HPDE6-E6E7 (cell line): ENCODE results near the gene PCDHB11.
"Not testable (repeated sequence)": the region's sequence is repeated elsewhere in the genome, so short reads cannot be mapped to it uniquely, and the experiment has no call there.

ENCODE experiments used
- DNase-seq: peaks from one replicate; pipeline ENCODE4 v3.0.0; 2011; ENCODE audit warnings: missing footprints; ENCODE audit errors: extremely low spot score

Gene PCDHB11

DNA sequence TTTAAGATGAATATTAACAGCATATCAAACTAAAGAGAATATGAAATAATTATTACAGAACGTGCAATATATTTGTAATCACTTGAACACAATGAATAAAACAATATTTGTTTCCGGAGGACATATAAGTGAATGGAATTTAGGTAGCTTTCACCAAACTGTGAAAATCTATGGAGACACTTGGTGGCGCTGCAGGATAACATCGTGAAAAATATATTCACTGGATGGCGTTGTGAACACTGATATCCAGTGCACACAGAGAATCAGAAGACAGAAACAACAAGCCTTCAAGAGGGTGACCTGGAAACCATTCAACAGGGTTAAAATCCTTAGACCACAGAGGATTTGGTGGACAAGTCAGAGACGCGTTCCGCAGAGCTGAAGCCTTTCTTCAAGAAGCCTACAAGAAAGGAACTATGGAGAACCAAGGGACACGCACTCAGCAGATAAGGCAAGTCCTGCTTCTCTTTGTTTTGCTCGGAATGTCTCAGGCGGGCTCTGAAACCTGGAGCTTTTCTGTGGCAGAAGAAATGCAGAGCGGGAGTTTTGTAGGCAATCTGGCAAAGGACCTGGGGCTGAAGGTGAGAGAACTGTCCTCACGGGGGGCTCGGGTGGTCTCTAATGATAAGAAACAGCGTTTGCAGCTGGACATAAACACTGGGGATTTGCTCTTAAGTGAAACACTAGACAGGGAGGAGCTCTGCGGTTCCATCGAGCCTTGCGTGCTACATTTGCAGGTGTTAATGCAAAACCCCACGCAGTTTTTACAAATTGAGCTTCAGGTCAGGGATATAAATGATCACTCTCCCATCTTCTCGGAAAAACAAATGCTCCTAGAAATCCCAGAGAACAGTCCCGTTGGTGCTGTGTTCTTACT is at the start of gene PCDHB11:
Gene PCDHB11, plus strand, starts transcription at position 269 of the 877 bp plus-strand sequence. Its CDS starts 148 bp downstream, at position 417.
- DNase-seq = no peak

DNA sequence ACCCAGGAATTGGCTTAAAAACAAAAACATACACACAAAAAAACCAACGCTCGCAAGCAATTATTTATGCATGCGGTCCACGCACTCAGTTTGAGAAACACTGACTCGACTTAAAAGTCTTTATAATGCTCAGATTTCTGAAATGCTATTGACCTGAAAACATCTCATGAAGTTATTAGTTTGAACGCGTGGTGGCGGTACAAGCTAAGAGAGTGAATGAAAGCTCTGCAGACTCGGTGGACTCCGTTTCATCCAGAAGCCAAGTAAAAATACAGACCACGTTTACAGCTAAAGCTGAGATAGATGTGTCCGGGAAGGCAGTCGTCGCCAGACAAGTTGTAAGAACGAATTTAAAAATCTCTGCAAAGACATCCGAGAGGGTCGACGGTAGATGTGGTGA is 49.6 kb upstream of the PCDHB11 start, which contains the start of gene PCDHB6:
Gene PCDHB6, plus strand, starts transcription at position 246 of the 400 bp plus-strand sequence. CDS start 201 bp downstream, outside the sequence.
- DNase-seq = no peak

DNA sequence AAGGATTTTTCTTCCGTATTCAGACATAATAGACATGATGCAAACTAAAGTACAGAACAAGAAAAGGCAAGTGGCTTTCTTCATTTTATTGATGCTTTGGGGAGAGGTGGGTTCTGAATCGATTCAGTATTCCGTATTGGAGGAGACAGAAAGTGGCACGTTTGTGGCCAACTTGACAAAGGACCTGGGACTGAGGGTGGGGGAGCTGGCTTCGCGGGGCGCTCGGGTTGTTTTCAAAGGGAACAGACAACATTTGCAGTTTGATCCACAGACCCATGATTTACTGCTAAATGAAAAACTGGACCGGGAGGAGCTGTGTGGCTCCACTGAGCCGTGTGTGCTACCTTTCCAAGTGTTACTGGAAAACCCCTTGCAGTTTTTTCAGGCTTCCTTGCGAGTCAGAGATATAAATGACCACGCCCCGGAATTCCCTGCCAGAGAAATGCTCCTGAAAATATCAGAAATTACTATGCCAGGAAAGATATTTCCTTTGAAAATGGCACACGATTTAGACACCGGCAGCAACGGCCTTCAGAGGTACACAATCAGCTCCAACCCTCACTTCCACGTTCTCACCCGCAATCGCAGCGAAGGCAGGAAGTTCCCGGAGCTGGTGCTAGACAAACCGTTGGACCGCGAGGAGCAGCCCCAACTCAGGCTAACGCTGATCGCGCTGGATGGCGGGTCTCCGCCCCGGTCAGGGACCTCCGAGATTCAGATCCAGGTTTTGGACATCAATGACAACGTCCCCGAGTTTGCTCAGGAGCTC is 49.0 kb upstream of the PCDHB11 start:
- no peak for DNase-seq

DNA sequence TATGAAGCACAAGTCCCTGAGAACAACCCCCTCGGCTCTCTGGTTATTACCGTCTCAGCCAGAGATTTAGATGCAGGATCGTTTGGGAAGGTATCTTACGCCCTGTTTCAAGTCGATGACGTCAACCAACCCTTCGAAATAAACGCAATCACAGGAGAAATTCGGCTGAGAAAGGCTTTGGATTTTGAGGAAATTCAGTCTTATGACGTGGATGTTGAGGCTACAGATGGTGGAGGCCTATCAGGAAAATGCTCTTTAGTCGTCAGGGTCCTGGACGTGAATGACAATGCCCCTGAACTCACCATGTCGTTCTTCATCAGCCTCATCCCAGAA is 48.5 kb upstream of the PCDHB11 start:
- DNase-seq = no peak

DNA sequence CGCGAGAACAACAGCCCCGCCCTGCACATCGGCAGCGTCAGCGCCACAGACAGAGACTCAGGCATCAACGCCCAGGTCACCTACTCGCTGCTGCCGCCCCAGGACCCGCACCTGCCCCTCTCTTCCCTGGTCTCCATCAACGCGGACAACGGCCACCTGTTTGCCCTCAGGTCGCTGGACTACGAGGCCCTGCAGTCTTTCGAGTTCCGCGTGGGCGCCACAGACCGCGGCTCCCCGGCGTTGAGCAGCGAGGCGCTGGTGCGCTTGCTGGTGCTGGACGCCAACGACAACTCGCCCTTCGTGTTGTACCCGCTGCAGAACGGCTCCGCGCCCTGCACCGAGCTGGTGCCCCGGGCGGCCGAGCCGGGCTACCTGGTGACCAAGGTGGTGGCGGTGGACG is 47.8 kb upstream of the PCDHB11 start:
- not testable (repeated sequence) for DNase-seq

DNA sequence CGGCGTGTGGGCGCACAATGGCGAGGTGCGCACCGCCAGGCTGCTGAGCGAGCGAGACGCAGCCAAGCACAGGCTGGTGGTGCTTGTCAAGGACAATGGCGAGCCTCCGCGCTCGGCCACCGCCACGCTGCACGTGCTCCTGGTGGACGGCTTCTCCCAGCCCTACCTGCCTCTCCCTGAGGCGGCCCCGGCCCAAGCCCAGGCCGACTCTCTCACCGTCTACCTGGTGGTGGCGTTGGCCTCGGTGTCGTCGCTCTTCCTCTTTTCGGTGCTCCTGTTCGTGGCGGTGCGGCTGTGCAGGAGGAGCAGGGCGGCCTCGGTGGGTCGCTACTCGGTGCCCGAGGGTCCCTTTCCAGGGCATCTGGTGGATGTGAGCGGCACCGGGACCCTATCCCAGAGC is 47.3 kb upstream of the PCDHB11 start:
- DNase-seq = not testable (repeated sequence)

DNA sequence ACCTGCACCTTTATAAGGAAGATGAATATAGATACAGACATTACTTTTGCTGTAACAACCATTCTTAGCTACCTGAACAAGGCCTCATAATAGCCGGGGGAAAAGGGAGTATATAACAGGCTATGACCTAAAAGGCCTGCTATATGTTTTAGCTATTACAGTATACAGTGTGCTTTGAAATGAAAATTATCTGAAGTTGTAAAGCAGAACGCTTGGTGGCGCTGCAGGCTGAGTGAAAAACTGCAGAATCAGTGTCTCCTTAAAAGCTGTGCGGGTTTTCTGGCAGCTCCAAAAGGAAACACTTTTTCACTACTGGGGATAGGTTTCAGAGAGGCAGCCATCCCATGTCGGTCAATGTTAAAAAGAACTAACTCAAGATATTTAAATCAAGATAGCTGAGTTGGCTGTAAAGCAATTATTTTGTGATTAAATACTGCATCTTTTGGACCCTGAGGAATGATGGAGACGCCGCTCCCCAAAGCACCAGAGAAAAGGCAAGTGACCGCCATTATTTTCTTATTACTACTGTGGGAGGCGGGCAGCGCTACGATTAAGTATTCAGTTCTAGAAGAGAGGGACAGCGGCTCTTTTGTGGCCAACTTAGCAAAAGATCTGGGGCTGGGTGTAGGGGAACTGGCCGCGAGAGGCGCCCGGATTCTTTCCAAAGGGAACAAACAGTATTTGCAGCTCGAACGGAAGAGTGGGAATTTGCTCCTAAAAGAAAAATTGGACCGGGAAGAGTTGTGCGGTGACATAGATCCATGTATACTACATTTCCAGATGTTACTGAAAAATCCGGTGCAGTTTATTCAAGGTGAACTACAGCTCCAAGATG is 43.7 kb upstream of the PCDHB11 start:
- DNase-seq = no peak

DNA sequence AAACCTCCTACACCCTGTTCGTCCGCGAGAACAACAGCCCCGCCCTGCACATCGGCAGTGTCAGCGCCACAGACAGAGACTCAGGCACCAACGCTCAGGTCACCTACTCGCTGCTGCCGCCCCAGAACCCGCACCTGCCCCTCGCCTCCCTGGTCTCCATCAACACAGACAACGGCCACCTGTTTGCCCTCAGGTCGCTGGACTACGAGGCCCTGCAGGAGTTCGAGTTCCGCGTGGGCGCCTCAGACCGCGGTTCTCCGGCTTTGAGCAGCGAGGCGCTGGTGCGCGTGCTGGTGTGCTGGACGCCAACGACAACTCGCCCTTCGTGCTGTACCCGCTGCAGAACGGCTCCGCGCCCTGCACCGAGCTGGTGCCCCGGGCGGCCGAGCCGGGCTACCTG is 42.1 kb upstream of the PCDHB11 start:
- not testable (repeated sequence) for DNase-seq

DNA sequence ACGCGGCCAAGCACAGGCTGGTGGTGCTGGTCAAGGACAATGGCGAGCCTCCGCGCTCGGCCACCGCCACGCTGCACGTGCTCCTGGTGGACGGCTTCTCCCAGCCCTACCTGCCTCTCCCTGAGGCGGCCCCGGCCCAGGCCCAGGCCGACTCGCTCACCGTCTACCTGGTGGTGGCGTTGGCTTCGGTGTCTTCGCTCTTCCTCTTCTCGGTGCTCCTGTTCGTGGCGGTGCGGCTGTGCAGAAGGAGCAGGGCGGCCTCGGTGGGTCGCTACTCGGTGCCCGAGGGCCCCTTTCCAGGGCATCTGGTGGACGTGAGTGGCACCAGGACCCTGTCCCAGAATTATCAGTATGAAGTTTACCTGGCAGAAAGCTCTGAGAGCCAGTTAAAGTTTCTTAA is 41.5 kb upstream of the PCDHB11 start:
- not testable (repeated sequence) for DNase-seq

DNA sequence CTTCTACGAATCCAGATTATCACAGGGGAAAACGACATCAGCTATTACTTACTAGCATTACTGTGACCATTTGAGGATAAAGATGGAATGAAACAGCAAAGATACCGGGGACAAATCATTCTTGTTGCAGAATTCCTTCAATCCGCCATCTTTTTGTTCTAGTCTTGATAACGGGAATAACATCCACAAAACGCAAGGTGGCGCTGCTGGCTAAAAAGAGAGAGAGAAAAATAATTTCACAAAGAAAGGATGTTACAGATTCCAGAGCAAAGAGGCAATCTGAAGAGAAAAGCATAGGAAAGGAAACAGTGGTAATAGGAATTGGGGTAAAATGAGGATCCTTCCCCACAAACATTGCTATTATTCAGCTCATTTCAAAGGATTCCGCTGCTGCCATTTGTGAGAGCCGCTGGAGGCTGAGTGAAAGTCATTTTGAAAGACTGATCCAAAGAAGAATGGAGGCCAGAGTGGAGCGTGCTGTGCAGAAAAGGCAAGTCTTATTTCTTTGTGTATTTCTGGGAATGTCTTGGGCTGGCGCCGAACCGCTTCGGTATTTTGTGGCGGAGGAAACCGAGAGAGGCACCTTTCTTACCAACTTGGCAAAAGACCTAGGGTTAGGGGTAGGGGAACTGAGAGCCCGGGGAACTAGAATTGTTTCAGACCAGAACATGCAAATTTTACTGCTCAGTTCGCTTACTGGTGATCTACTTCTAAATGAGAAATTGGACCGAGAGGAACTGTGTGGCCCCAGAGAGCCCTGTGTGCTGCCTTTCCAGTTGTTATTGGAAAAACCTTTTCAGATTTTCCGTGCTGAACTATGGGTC is 26.8 kb upstream of the PCDHB11 start, which contains the start of gene PCDHB7:
Gene PCDHB7, plus strand, starts transcription at position 264 of the 824 bp plus-strand sequence. Its CDS starts 192 bp downstream, at position 456.
- DNase-seq = no peak

DNA sequence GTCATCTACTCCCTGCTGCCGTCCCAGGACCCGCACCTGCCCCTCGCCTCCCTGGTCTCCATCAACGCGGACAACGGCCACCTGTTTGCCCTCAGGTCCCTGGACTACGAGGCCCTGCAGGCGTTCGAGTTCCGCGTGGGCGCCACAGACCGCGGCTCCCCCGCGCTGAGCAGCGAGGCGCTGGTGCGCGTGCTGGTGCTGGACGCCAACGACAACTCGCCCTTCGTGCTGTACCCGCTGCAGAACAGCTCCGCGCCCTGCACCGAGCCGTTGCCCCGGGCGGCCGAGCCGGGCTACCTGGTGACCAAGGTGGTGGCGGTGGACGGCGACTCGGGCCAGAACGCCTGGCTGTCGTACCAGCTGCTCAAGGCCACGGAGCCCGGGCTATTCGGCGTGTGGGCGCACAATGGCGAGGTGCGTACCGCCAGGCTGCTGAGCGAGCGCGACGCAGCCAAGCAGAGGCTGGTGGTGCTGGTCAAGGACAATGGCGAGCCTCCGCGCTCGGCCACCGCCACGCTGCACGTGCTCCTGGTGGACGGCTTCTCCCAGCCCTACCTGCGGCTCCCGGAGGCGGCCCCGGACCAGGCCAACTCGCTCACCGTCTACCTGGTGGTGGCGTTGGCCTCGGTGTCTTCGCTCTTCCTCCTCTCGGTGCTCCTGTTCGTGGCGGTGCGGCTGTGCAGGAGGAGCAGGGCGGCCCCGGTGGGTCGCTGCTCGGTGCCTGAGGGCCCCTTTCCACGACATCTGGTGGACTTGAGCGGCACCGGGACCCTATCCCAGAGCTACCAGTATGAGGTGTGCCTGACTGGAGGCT is 24.9 kb upstream of the PCDHB11 start:
- DNase-seq = not testable (repeated sequence)

DNA sequence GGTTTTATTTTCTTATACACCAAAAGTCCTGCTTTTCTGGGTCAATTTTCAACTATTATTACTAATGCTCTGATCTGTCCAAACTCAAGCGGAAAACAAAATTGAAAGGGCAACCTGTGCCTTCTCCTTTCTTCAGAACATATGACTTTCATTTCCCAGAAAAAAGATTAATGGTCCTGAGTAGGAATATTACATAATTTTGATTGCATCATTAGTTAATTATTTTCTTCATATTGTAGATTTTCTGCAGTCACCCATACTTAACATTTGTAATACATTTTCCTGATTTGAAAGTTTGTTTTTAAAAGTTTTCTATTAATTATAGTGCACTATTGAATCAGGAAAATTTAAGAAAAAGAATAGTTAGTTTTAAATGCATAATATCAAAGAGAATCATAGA is 23.5 kb upstream of the PCDHB11 start:
- no peak for DNase-seq

DNA sequence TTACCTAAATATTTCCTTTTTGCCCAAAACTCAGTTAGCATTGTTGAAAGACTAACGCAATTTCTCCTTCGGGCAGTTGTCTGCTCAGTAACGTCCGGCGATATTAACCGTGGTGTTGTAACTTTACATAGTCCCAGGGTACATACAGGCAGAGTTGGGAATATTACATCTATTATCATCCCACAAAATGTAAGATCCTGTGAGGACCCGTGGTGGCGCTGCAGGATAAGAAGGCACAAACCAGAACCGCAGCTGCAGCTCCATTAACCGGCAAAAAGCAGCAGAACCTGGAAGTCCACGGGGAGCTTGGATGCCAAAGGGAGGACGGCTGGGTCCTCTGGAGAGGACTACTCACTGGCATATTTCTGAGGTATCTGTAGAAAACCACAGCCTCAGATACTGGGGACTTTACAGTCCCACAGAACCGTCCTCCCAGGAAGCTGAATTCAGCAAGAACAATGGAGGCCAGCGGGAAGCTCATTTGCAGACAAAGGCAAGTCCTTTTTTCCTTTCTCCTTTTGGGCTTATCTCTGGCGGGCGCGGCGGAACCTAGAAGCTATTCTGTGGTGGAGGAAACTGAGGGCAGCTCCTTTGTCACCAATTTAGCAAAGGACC is 21.7 kb upstream of the PCDHB11 start, which contains the start of gene PCDHB8:
Gene PCDHB8, plus strand, starts transcription at position 214 of the 615 bp plus-strand sequence. Its CDS starts 245 bp downstream, at position 459.
- DNase-seq = not testable (repeated sequence)

DNA sequence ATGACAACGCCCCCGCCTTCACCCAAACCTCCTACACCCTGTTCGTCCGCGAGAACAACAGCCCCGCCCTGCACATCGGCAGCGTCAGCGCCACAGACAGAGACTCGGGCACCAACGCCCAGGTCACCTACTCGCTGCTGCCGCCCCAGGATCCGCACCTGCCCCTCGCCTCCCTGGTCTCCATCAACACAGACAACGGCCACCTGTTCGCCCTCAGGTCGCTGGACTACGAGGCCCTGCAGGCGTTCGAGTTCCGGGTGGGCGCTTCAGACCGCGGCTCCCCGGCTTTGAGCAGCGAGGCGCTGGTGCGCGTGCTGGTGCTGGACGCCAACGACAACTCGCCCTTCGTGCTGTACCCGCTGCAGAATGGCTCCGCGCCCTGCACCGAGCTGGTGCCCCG is 20.1 kb upstream of the PCDHB11 start:
- not testable (repeated sequence) for DNase-seq

DNA sequence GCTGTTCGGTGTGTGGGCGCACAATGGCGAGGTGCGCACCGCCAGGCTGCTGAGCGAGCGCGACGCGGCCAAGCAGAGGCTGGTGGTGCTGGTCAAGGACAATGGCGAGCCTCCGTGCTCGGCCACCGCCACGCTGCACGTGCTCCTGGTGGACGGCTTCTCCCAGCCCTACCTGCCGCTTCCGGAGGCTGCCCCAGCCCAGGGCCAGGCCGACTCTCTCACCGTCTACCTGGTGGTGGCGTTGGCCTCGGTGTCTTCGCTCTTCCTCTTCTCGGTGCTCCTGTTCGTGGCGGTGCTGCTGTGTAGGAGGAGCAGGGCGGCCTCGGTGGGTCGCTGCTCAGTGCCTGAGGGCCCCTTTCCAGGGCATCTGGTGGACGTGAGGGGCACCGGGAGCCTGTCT is 19.6 kb upstream of the PCDHB11 start:
- not testable (repeated sequence) for DNase-seq

DNA sequence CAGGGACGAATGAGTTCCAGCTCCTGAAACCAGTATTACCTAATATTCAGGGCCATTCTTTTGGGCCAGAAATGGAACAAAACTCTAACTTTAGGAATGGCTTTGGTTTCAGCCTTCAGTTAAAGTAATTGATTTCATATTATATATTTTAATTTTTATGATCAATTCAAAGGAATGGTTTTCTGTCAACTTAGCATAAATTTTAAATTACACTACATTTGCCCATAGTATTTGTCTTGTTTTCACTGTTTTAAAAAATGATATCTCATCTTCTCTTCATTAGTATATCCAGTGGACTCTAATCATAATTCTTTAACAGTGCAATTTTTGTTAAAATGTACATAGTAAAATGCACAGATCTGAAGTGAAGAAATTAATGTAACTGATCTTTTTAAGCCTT is 19.1 kb upstream of the PCDHB11 start:
- no peak for DNase-seq

DNA sequence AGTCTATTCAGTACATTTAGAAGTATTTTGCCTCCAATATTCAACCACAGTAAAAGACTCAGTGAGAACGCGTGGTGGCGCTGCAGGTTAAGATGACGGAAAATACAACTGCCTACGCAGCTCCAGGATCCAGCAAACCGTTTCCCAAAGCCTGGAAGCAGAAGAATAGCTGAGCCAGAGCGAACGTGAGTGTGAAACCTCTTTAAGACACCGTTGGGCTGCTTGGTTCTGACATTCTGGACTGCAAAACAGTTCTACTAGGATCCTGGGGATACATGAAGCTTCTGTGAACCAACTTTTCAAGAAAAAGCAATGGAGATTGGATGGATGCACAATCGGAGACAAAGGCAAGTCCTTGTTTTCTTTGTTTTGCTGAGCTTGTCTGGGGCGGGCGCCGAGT is 17.2 kb upstream of the PCDHB11 start, which contains the start of gene PCDHB16:
Gene PCDHB16, plus strand, starts transcription at position 140 of the 400 bp plus-strand sequence. Its CDS starts 173 bp downstream, at position 313.
- no peak for DNase-seq

DNA sequence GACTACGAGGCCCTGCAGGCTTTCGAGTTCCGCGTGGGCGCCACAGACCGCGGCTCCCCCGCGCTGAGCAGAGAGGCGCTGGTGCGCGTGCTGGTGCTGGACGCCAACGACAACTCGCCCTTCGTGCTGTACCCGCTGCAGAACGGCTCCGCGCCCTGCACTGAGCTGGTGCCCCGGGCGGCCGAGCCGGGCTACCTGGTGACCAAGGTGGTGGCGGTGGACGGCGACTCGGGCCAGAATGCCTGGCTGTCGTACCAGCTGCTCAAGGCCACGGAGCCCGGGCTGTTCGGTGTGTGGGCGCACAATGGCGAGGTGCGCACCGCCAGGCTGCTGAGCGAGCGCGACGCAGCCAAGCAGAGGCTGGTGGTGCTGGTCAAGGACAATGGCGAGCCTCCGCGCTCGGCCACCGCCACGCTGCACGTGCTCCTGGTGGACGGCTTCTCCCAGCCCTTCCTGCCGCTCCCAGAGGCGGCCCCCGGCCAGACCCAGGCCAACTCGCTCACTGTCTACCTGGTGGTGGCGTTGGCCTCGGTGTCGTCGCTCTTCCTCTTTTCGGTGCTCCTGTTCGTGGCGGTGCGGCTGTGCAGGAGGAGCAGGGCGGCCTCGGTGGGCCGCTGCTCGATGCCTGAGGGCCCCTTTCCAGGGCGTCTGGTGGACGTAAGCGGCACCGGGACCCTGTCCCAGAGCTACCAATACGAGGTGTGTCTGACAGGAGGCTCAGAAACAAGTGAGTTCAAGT is 15.1 kb upstream of the PCDHB11 start:
- not testable (repeated sequence) for DNase-seq
